HEK293T (cell line): Measurements from ENCODE around the gene RPS28.

Experiments
- ARNT ChIP-seq: fragments of 450-650 bp; IDR thresholded peaks from 2 replicates; pipeline ENCODE4 v1.6.1; 2017; ENCODE audit warnings: mild to moderate bottlenecking
- FOXA1 ChIP-seq: fragments of 450-650 bp; IDR thresholded peaks from 2 replicates; pipeline ENCODE4 v1.6.1; 2016; ENCODE audit warnings: mild to moderate bottlenecking
- FOXM1 ChIP-seq: fragments of 450-650 bp; IDR thresholded peaks from 2 replicates; pipeline ENCODE4 v1.6.1; 2017; ENCODE audit warnings: mild to moderate bottlenecking, borderline replicate concordance
- LEF1 ChIP-seq: fragments of 450-650 bp; IDR thresholded peaks from 2 replicates; pipeline ENCODE4 v1.6.1; 2017; ENCODE audit warnings: mild to moderate bottlenecking, borderline replicate concordance
- SP1 ChIP-seq: fragments of 450-650 bp; IDR thresholded peaks from 2 replicates; pipeline ENCODE4 v1.6.1; 2017

DNA sequence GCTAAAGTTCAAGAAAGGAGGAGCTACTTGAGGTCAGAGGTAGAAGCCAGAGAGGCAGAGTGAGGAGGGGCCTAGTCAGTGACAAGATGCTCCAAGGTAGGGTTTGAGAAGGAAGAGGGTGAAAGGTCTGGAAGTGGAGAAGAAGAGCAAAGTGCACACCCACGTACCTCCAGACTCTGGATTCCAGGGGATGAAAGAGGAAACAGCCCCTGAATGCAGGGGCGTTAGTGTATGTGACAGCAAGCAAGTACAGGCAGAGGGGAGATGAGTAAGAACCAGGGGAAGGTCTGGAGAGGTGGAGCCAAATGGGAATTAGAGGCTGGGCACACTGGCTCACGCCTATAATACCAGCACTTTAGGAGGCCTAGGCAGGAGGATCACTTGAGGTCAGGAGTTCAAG lies 8.7 kb downstream of the RPS28 start:
- TF ChIP-seq FOXA1 (no peak), FOXM1 (no peak), ARNT (no peak), LEF1 (no peak), SP1 (no peak)
